ENCODE measurements around the gene DNAH5.

DNA sequence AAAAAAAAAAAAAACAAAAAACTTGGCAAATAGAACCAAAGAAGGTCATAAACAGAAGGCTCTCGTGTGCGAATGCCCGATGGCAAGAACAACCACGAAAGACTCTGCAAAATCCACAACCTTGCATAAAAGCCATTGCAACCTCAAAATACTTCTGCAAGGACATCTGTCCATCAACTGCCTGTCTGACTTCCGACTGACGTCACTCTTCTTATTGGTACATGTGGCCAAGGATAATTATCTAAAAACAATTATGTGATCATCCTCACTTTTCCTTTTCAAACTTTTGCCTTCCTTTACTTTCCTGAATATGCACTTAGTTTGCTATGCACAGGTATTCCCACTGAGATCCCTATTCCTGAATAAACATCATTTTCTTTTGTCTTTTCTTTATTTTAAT lies 29.2 kb upstream of the DNAH5 start:
- TF ChIP-seq, protein P1, sequence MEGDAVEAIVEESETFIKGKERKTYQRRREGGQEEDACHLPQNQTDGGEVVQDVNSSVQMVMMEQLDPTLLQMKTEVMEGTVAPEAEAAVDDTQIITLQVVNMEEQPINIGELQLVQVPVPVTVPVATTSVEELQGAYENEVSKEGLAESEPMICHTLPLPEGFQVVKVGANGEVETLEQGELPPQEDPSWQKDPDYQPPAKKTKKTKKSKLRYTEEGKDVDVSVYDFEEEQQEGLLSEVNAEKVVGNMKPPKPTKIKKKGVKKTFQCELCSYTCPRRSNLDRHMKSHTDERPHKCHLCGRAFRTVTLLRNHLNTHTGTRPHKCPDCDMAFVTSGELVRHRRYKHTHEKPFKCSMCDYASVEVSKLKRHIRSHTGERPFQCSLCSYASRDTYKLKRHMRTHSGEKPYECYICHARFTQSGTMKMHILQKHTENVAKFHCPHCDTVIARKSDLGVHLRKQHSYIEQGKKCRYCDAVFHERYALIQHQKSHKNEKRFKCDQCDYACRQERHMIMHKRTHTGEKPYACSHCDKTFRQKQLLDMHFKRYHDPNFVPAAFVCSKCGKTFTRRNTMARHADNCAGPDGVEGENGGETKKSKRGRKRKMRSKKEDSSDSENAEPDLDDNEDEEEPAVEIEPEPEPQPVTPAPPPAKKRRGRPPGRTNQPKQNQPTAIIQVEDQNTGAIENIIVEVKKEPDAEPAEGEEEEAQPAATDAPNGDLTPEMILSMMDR (IDR thresholded peaks at IDR 0.05): no peak
- TF ChIP-seq POLR2AphosphoS5 (IDR thresholded peaks at IDR 0.05): no peak

Measured in esophagus muscularis mucosa (tissue), 3 donors.